ENCODE results near the gene PYCARD. TPM values are rescaled to one million over a fixed set of nuclear protein-coding genes. Genes with fewer than 3 reads are reported as not detected.
"Not testable (repeated sequence)": the region's sequence is repeated elsewhere in the genome, so short reads cannot be mapped to it uniquely, and the experiment has no call there.

Gene PYCARD
- total RNA-seq: 39.6 TPM

DNA sequence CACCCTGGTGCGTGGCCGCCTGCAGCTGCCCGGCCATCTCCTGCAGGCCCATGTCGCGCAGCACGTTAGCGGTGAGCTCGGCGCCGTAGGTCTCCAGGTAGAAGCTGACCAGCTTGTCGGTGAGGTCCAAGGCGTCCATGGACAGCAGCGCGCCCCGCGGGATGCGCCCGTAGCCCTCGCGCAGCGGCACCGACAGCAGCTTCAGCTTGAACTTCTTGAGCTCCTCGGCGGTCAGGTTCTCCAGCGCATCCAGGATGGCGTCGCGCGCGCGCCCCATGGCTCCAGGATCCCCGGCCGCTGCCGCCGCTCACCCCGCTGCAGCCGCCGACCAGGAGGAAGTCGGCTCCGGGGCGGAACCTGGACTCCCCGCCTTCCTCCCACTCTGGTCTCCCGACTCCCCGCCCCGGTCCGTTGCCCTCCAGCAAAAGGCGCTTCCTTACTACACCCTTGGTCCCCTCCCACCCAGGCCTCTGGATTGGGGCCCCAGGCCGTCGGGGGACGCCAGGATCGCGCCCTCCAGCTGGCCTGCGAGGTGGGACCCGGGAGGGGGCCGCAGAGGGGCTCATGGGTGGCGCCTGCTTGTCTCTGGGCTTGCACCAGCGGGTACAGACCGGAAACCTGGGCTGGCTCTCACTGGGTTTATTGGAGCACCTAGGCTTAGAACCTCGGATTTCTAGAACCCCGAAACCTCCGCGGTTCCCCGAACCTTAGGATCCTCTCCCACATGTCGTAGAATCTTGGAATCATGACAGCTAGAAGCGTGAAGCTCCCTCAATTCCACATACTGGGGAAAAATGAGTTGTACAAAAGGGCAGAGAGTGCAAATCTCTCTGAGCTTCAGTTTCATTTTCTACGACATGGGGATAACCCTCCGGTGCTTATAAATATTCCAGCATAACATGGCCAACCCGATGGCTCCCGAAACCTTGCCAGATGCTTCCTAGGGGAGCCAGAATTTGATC lies at the start of gene PYCARD:
TSS of gene PYCARD (minus strand) at position 347 of the 962 bp plus-strand sequence. CDS start at position 277, 70 bp downstream.
- peak; percentile 70 for DNase-seq (ENCODE audit: low spot score)

DNA sequence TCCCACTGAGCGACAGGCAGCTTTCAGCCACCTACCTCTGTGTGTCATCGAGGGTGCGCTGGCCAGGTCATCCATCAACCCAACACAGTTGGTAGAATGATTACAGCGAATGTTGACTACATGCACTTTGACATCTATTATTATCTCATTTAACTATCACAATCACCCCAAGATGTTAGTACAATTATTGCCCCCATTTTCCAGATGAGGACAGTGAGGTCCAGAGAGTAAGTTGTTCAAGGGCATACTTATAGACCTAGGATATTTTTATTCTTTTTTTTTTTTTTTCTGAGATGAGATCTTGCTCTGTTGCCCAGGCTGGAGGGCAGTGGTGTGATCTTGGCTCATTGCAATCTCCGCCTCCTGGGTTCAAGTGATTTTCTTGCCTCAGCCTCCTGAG lies 48.9 kb upstream of the PYCARD start:
- no peak for DNase-seq (ENCODE audit: low spot score)

GRCh38 chr16:31250782-31251384 lies 48.3 kb upstream of the PYCARD start:
- no peak for DNase-seq (ENCODE audit: low spot score)

DNA sequence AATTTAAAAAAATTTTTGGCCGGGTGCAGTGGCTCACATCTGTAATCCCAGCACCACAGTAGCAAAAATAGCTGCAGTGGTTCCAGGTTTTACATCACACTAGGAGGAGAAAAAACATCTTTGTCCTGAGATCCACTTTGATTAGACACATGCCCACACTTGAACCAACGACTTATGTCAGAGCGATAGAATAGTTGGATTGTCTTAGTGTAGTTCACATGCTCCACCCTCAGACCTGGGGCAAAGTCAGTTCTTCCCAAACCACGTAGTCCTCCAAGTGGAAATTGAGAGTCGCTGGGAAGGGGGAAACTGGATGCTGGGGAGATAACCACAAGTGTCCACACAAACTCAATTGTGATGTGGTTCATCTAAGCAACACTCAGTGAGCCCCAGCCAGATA lies 45.8 kb upstream of the PYCARD start:
- no peak for DNase-seq (ENCODE audit: low spot score)

GRCh38 chr16:31246296-31246695 lies 43.7 kb upstream of the PYCARD start:
- DNase-seq (ENCODE audit: low spot score): no peak

DNA sequence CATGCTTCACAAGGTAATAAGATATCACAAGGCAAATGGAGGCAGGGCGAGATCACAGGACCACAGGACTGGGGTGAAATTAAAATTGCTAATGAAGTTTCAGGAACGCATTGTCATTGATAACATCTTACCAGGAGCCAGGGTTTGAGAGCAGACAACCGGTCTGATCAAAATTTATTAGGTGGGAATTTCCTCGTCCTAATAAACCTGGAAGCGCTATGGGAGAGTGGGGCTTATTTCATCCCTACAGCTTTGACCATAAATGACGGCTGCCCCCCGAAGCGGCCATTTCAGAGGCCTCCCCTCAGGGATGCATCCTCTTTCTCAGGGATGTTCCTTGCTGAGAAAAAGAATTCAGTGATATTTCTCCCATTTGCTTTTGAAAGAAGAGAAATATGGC lies 43.0 kb upstream of the PYCARD start:
- not testable (repeated sequence) for DNase-seq (ENCODE audit: low spot score)

- no peak for DNase-seq (ENCODE audit: low spot score)
Observed at GRCh38 chr16:31243734-31244670, 41.4 kb upstream of the PYCARD start.

GRCh38 chr16:31242206-31242605 lies 39.6 kb upstream of the PYCARD start:
- DNase-seq (ENCODE audit: low spot score): no peak

DNA sequence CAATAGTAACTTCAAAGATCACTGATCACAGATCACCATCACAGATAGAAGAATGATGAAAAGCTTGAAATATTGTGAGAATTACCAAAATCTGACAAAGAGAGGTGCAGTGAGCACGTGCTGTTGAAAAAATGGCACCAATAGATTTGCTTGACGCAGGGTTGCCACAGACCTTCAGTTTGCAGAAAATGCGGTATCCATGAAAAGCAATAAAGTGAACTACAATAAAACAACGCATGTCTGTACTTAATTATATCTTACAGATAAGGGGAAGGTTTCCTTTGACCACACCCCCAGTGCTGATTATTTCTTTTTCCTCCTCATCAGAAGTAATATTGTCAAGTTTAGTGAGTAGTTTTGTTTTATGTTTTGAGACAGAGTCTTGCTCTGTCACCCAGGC lies 35.5 kb upstream of the PYCARD start:
- DNase-seq (ENCODE audit: low spot score): no peak

DNA sequence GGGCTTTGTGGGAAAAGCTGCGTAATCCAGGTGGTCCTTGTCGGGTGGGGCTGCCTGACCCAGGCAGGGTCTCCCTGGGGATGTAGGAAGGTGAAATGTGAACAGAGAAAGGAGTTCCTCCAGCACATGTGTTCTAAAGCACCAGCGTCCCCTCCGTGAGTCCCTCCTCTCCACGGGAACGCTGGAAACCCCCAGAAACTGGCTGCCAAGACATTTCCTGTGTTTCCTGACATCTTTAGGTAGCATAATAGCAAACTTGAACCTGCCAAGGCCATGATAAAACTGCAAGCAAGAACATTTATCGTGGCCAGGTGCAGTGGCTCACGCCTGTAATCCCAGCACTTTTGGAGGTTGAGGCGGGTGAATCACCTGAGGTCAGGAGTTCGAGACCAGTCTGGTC lies 26.9 kb upstream of the PYCARD start:
- no peak for DNase-seq (ENCODE audit: low spot score)

GRCh38 chr16:31228206-31228605 lies 25.6 kb upstream of the PYCARD start:
- no peak for DNase-seq (ENCODE audit: low spot score)

DNA sequence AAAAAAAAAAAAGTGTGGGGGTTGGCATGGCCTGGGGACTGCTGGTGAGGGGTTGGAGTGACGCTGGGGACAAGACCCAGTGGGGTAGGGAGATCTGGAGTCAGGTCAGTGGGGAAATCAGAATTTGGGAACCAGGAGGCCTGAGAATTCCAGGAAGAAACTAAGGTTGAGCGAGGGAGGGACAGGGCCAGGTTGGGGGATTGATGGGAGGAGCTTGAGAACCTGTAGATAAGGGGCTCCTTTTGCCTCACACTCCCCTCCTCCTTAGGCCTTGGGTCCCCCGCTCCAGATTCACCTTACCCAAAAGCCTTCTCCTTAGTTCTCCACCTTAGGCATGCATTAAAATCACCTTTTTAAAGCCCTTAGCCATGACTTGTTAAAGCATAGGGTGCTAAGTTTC lies 22.6 kb upstream of the PYCARD start:
- DNase-seq (ENCODE audit: low spot score): no peak

GRCh38 chr16:31224092-31224955 lies 21.8 kb upstream of the PYCARD start:
- DNase-seq (ENCODE audit: low spot score): no peak

- no peak for DNase-seq (ENCODE audit: low spot score)
Observed at GRCh38 chr16:31223044-31223443, 20.5 kb upstream of the PYCARD start.

- no peak for DNase-seq (ENCODE audit: low spot score)
Observed at GRCh38 chr16:31221357-31222160, 19.0 kb upstream of the PYCARD start.

DNA sequence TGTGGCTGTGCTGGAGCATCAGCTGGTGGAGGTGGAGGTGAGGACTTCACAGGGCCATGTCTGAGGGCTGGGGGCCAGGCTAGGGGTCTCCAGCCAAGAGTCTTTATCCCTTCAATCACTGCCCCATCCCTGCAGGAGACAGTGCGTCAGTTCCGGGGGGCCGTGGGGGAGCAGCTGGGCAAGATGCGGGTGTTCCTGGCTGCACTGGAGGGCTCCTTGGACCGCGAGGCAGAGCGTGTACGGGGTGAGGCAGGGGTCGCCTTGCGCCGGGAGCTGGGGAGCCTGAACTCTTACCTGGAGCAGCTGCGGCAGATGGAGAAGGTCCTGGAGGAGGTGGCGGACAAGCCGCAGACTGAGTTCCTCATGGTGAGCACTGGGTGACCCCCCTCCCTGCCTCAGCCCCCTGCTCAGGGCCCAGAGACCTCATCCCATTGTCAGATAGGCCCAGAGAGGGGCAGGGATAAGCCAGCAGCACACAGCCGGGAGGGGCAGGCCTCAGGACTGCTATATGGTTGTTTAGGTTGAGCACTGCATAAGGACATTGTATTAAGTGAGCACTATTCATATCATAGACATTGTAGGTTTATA lies 16.7 kb upstream of the PYCARD start:
- DNase-seq (ENCODE audit: low spot score): no peak

- DNase-seq (ENCODE audit: low spot score): no peak
Observed at GRCh38 chr16:31217136-31217530, 14.6 kb upstream of the PYCARD start.

DNA sequence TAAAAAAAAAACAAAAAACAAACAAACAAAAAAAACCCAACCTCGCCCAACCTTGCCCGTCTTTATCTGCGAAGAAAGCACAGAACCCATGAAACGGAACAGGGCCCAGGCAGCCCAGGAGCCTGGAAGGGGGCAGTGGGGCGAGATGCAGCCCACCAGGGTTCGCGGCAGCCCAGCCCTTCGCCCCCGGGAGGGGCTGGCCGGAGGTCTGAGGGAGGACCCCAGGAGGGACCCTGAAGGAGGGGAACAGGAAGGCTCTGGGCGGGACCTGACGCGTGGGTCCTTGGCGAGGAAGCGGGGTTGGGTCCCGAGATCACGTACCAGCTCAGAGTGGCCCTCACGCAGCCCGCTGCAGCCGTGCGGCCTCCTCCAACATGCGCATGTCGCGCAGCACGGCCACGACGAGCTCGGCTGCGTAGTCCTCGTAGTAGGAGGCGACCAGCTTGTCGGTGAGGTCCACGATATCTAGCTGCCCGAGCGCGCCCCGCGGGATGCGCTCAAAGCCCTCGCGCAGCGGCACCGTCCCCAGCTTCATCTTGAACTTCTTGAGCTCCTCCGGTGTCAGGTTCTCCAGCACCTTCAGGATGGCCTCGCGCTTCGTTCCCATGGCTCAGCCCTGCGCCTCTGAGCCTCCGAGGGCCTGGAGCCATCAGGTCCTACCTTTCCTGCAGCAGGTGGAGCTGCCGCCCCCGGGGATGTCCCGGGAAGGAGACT lies 14.0 kb upstream of the PYCARD start, which contains the start of gene PYDC1:
TSS of gene PYDC1 (minus strand) at position 714 of the 714 bp plus-strand sequence. CDS start at position 607, 107 bp downstream.
- no peak for DNase-seq (ENCODE audit: low spot score)
